Measurements from ENCODE around the gene TAS2R19.

Gene TAS2R19

DNA sequence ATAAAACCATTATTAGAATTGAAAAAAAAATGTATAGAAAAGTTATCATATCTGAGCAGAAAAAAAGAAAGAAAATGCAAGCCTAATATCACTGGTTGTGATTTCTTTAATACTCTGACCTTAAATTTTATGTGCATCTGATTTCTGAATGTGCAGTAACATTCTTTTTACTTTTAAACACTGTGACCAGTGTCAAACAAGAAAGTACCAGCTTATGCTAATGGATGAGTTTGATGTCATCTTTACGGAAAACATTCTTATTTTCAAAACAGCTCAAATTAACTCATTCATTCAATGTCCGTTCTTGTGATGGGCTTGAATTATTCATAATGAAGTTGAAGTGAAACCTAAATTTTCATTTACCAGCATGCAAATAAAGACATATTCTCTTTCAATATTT, 35.6 kb downstream of the TAS2R19 start, which contains the start of gene TAS2R50:
TAS2R50 (minus strand) TSS at position 101 of the 400 bp plus-strand sequence; CDS start at position 49, 52 bp downstream.
- no peak for DNase-seq

DNA sequence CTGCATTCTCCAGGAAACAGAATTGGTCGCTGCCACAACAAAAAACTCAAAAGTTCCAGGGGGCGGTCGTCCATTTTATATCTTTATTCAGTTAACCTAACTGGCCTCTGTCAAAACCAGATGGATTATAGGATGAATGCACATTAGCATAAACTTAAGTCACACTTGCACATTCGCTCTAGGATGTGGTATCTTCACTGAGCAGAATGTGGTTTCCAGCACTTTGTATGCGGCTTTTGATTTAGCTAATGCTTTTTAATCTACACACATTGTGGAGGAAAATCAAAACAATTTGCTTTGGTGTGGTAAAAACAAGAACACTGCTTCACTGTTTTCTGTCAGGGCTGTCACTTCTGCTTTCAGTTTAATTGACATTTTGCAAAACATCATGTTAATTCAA, 40.2 kb downstream of the TAS2R19 start:
- DNase-seq: no peak

DNA sequence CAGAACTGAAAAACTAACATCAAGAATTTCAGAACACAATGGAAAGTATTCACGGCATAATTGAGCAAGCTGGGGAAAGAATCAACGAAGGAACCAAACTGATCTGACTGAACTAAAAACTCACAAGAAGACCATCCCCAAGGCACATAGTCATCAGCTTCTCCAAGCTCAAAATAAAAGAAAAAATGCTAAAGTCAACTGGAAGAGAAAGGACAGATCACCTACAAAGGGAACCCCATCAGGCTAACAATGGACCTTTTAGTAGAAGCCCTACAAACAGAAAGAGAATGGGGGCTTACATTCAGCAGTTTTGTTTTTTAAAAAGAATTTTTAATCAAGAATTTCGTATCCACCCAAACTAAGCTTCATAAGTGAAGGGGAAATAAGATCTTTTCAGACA, 47.5 kb downstream of the TAS2R19 start:
- no peak for DNase-seq

Measured in NCI-H1930 (cell line).